Omental fat pad (tissue), 4 donors: Measurements from ENCODE around the gene HGFAC. TPM values are rescaled to one million over a fixed set of nuclear protein-coding genes. Genes with fewer than 3 reads are reported as not detected.
"Not testable (repeated sequence)": the region's sequence is repeated elsewhere in the genome, so short reads cannot be mapped to it uniquely, and the experiment has no call there.

ENCODE experiments used
- ATAC-seq: fragments of 150-250 bp; one replicate; pipeline ENCODE4 v1.9.1; 2016; ENCODE audit warnings: mild to moderate bottlenecking, moderate library complexity; ENCODE audit not compliant: low FRiP score
- DNase-seq: peaks from one replicate; pipeline ENCODE4 v3.0.0-alpha.2; 2019; ENCODE audit warnings: low spot score
- total RNA-seq, 4 donors: library from RNA; depleted of rRNA; stranded (reverse); fragments of >200 nt; gene quantifications; one replicate each; pipeline ENCODE4 v1.1.0, GENCODE V29; 2016
- TF ChIP-seq, protein P1 (sequence below), 3 donors: fragments of 450-650 bp; IDR thresholded peaks; one replicate each; pipeline ENCODE4 v1.5.1; 2016 to 2017; ENCODE audit warnings: antibody characterized with exemption in 3 of 3, mild to moderate bottlenecking in 3 of 3, moderate library complexity in 2 of 3

HGFAC gene
- total RNA-seq, 4 donors from 2014 or later = not detected

DNA sequence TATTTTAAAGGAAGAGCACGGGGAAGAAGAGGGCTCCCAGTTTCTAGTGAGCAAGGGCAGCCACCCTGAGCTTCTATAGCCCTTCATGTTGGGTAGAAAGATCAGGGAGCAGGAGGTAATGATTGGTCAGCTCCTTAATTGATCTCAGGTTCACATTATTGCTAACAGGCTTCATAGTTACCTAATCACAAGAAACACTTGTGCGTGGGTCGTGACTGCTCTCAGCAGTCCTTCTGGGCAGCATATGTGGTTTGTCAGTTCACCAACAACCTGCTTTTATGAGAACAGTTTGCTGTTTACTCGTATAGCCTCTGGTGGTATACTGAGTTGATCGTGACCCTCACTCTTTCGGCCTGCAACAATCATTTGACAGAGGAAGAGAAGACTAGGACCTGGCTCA lies 16.6 kb downstream of the HGFAC start:
- TF ChIP-seq, protein P1, sequence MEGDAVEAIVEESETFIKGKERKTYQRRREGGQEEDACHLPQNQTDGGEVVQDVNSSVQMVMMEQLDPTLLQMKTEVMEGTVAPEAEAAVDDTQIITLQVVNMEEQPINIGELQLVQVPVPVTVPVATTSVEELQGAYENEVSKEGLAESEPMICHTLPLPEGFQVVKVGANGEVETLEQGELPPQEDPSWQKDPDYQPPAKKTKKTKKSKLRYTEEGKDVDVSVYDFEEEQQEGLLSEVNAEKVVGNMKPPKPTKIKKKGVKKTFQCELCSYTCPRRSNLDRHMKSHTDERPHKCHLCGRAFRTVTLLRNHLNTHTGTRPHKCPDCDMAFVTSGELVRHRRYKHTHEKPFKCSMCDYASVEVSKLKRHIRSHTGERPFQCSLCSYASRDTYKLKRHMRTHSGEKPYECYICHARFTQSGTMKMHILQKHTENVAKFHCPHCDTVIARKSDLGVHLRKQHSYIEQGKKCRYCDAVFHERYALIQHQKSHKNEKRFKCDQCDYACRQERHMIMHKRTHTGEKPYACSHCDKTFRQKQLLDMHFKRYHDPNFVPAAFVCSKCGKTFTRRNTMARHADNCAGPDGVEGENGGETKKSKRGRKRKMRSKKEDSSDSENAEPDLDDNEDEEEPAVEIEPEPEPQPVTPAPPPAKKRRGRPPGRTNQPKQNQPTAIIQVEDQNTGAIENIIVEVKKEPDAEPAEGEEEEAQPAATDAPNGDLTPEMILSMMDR (IDR thresholded peaks at IDR 0.05) = no peak
- ATAC-seq = no peak
- no peak for DNase-seq

DNA sequence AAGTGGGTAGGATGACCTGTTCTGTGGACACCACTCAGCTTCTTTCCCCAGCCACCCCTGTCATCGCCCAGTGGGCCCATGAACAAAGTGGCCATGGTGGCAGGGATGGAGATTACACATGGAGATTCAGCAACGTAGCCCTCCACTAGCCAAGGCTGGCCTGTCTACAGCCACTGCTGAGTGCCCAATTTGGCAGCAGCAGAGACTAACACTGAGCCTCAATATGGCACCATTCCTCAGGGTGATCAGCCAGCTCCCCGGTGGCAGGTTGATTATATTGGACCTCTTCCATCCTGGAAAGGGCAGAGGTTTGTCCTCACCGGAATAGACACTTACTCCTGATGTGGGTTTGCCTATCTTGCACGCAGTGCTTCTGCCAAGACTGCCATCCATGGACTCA lies 17.4 kb downstream of the HGFAC start:
- not testable (repeated sequence) for ATAC-seq, DNase-seq

DNA sequence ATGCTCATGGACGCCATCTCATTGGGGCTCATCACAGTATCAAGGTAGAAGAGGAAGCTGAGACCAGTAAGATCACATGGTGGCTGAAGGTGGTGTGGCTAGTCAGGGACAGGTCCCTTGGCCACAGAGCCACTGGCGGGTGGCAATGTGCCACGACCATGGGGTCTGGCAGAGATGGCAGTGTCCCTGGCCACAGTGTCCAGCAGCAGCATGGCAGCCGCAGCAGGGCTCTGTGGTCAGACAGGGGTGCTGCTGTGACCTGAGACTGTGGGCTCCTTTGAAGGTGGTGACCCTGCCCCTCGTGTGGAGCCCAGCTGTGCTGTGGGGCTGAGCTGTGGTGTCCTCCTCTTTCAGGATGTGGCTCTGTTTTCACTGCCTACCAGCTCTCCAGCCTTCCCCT lies 19.2 kb downstream of the HGFAC start:
- no peak for DNase-seq
- no peak for ATAC-seq
- TF ChIP-seq, protein P1 (IDR thresholded peaks at IDR 0.05) = no peak

DNA sequence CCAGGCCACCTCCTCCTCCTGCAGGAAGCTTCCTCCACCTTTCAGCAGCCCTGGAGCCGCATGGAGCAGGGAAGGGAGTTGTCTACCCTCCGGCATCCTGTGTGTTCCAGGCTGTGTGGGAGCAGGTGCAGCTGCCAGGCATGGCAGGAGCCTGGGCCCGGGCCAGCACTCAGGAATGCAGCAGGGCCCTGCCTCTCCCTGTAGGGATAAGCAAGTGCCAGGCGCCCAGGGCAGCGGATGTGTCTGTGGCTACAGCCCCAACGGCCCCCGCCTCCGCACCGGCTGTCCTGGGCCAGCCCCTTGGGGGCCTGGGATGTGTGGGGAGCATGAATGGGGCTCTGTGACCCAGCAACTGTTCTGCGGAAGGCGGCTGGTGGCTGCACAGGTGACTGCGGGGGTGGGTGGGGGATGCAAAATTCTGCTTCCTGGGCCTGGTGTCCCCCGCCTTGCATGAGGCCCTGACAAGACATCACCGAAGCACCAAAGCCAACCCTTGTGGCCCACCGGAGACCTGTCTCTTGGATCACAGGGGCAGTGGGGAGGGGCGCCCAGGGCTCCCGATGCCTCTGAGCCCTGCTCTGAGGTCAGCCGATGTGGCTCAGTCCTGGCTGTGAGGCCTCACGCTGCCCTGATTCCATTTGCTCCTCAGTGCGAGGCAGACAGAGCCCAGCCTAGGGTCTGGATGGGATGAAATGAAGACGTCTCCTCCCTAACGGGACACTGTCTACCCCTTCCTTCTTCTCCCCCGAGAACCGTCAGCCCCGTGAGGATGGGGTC lies 19.9 kb downstream of the HGFAC start:
- DNase-seq (no peak), ATAC-seq (peak; percentile 84)
- TF ChIP-seq, protein P1 (IDR thresholded peaks at IDR 0.05) = no peak

DNA sequence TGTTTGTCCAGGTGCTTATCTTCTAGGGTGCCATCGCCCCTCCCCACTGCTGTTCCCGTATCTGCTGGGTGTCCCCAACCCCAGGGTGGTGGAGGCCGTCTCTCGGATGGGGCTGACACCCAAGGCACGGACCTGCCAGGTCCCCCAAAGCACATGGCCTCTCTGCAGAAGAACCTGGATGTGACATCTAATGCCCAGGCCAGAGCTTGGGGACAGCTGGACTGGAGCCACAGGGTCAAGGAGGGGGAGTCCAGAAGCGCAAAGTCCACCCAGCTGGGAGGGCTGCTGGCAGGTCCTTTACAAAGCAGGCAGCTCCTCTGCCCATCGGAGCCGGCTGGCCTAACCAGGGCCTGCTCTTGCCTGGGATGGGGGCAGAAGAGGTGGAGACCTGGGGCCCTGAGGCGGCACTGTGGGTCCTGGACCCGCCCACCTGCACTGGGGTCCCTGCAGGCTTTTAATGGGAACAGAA lies 20.6 kb downstream of the HGFAC start:
- DNase-seq (no peak), ATAC-seq (no peak)
- TF ChIP-seq, protein P1 (IDR thresholded peaks at IDR 0.05) = no peak

DNA sequence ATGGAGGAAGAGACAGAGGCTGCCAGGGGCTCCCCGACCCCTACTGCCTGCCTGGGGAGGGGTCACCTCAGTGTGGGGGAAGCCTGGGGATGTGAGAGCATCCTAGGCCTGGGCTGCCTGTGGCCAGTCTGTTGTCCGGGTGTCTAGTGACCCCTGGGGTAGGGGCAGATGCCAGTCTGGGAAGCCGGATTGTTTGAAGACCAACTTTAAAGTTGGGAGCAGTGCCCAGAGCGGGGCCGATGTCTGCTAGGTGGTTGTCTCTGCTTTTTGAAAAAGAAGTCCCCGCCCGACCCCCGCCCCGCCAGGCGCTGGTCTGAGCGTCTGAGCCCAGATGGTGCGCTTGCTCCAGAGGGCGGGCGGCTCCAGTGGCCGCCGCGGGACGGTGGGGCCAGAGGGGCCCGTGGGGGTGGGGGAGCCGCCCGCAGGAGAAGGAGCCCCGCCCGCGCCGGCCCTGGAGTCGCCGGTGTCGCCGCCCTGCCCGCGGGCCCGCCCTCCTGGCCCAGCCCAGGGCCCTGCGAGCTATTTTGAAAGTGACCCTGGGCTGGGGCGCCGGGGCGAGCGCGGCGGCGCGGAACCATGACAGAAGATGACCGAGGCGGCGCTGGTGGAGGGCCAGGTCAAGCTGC lies 21.1 kb downstream of the HGFAC start, which contains the start of gene DOK7:
DOK7 (plus strand) TSS at position 517 of the 626 bp plus-strand sequence; CDS start at position 587, 70 bp downstream.
- DNase-seq (no peak), ATAC-seq (no peak)
- TF ChIP-seq, protein P1 (IDR thresholded peaks at IDR 0.05) = no peak

DNA sequence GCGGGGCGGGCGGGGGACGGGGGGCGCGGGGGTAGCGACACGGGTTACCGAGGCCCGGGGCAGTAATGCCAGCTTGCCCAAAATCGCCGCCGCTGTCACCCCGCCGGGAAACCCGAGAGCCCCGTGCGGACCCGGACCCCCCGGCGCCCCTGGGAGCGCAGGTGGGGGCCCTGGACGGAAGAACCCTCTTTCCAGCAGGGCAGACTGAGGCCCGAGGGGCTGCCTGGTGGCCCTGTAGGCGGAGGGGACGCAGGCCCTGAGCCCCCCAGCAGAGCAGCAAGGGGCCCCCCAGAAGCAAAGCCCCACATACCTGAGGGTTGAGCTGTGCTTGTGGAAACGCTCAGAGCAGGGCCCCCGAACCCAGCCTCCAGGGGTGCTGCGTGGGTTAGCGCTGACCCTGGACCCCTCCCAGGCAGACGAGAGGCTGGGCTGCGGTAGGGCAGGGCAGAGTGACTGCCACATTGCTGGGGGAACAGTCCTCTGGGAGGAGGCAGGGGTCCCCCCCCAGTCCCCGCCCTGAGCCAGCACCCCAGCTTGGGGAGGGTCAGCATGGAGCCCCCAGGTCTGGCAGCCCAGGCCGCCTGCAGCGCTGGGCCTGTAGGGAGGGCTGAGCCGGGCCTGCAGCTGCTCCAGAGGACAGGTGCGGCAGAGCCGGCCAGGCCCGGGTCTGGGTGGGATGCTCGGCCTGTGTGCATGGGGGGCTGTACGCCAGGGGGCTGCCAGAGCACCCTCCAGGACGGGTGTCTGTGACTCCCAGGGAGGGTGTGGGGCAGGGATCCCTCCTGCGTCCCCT lies 22.0 kb downstream of the HGFAC start:
- no peak for ATAC-seq
- DNase-seq = no peak
- TF ChIP-seq, protein P1 (IDR thresholded peaks at IDR 0.05) = no peak
